H9 (cell line): ENCODE results near the gene FCAR. TPM values are rescaled to one million over a fixed set of nuclear protein-coding genes. Genes with fewer than 3 reads are reported as not detected.
"Not testable (repeated sequence)": the region's sequence is repeated elsewhere in the genome, so short reads cannot be mapped to it uniquely, and the experiment has no call there.

Experiments
- DNase-seq: peaks from one replicate; pipeline ENCODE4 v3.0.0-alpha.2; 2017
- H2AFZ ChIP-seq: one replicate; pipeline ENCODE4 v1.6.1; 2013; ENCODE audit warnings: mild to moderate bottlenecking, low read length, control low read depth, moderate library complexity
- H2AK5ac ChIP-seq: 2 replicates; pipeline ENCODE4 v1.6.1; 2013; ENCODE audit warnings: low read length, control low read depth, mixed read lengths; ENCODE audit not compliant: insufficient read length
- H2BK120ac ChIP-seq: one replicate; pipeline ENCODE4 v1.6.1; 2013; ENCODE audit warnings: low read depth, mild to moderate bottlenecking, low read length, control low read depth, inconsistent platforms; ENCODE audit not compliant: poor library complexity, severe bottlenecking
- H2BK12ac ChIP-seq: 2 replicates; pipeline ENCODE4 v1.6.1; 2013; ENCODE audit warnings: low read length, control low read depth, mixed read lengths, low read depth; ENCODE audit not compliant: insufficient read length
- H2BK15ac ChIP-seq: 2 replicates; pipeline ENCODE4 v1.6.1; 2013; ENCODE audit warnings: low read depth, low read length, control low read depth
- H2BK20ac ChIP-seq: one replicate; pipeline ENCODE4 v1.6.1; 2013; ENCODE audit warnings: low read depth, mild to moderate bottlenecking, low read length, control low read depth, inconsistent platforms; ENCODE audit not compliant: poor library complexity, severe bottlenecking
- H2BK5ac ChIP-seq: 2 replicates; pipeline ENCODE4 v1.6.1; 2013; ENCODE audit warnings: low read length, control low read depth, mixed read lengths; ENCODE audit not compliant: insufficient read length
- H3K14ac ChIP-seq: 2 replicates; pipeline ENCODE4 v1.6.1; 2013; ENCODE audit warnings: low read length, control low read depth; ENCODE audit not compliant: insufficient read depth
- H3K18ac ChIP-seq: 2 replicates; pipeline ENCODE4 v1.6.1; 2013; ENCODE audit warnings: low read depth, mild to moderate bottlenecking, mixed read lengths, low read length, control low read depth; ENCODE audit not compliant: insufficient read length
- H3K23ac ChIP-seq: 2 replicates; pipeline ENCODE4 v1.6.1; 2013; ENCODE audit warnings: low read length, control low read depth, mixed read lengths, low read depth; ENCODE audit not compliant: insufficient read length
- H3K23me2 ChIP-seq: 2 replicates; pipeline ENCODE4 v1.6.1; 2013; ENCODE audit warnings: low read depth, mild to moderate bottlenecking, mixed read lengths, low read length, control low read depth; ENCODE audit not compliant: insufficient read length, poor library complexity, severe bottlenecking
- H3K27ac ChIP-seq: 2 replicates; pipeline ENCODE4 v1.5.1; 2013; ENCODE audit warnings: low read length, control low read depth, mixed read lengths, low read depth; ENCODE audit not compliant: insufficient read length
- H3K27me3 ChIP-seq: 2 replicates; pipeline ENCODE4 v1.6.1; 2013; ENCODE audit warnings: low read length, control low read depth, inconsistent platforms; ENCODE audit not compliant: insufficient read depth
- H3K4ac ChIP-seq: 2 replicates; pipeline ENCODE4 v1.6.1; 2013; ENCODE audit warnings: low read depth, mild to moderate bottlenecking, control low read depth, inconsistent platforms, low read length, moderate library complexity
- H3K4me1 ChIP-seq: 2 replicates; pipeline ENCODE4 v1.6.1; 2013; ENCODE audit warnings: low read length, control low read depth, inconsistent platforms; ENCODE audit not compliant: insufficient read depth
- H3K4me2 ChIP-seq: 2 replicates; pipeline ENCODE4 v1.6.1; 2013; ENCODE audit warnings: low read length, control low read depth, mixed read lengths; ENCODE audit not compliant: insufficient read length, insufficient read depth
- H3K56ac ChIP-seq: 2 replicates; pipeline ENCODE4 v1.6.1; 2013; ENCODE audit warnings: low read depth, mild to moderate bottlenecking, mixed read lengths, low read length, control low read depth; ENCODE audit not compliant: insufficient read length
- H3K79me1 ChIP-seq: 2 replicates; pipeline ENCODE4 v1.6.1; 2013; ENCODE audit warnings: low read depth, mild to moderate bottlenecking, moderate library complexity, low read length, control low read depth, inconsistent platforms; ENCODE audit not compliant: insufficient read depth, poor library complexity, severe bottlenecking
- H3K79me2 ChIP-seq: 2 replicates; pipeline ENCODE4 v1.6.1; 2013; ENCODE audit warnings: low read length, control low read depth, inconsistent platforms; ENCODE audit not compliant: insufficient read depth
- H3K9ac ChIP-seq: 2 replicates; pipeline ENCODE4 v1.6.1; 2013; ENCODE audit warnings: low read length, control low read depth, mixed read lengths; ENCODE audit not compliant: insufficient read length; ENCODE audit errors: extremely low read depth
- H3K9me3 ChIP-seq: one replicate; pipeline ENCODE4 v1.6.1; 2013; ENCODE audit warnings: low read depth, low read length, inconsistent platforms; ENCODE audit not compliant: control insufficient read depth
- H3T11ph ChIP-seq: one replicate; pipeline ENCODE4 v1.6.1; 2013; ENCODE audit warnings: mild to moderate bottlenecking, low read length, control low read depth, inconsistent platforms
- H4K20me1 ChIP-seq: one replicate; pipeline ENCODE4 v1.6.1; 2013; ENCODE audit not compliant: control insufficient read depth, insufficient read length, insufficient read depth
- H4K5ac ChIP-seq: 2 replicates; pipeline ENCODE4 v1.6.1; 2013; ENCODE audit warnings: low read depth, mild to moderate bottlenecking, mixed read lengths, low read length, control low read depth; ENCODE audit not compliant: insufficient read length
- H4K8ac ChIP-seq: replicated peaks from 2 replicates; pipeline ENCODE4 v1.6.1; 2013; ENCODE audit warnings: low read length, control low read depth, mixed read lengths, low read depth; ENCODE audit not compliant: insufficient read length
- H4K91ac ChIP-seq: 2 replicates; pipeline ENCODE4 v1.6.1; 2013; ENCODE audit warnings: low read depth, mild to moderate bottlenecking, moderate library complexity, mixed read lengths, low read length, control low read depth; ENCODE audit not compliant: insufficient read length
- H3K27ac Mint-ChIP-seq, 3 experiments: 2 replicates in 2 of 3; 3 replicates in 1 of 3; pipeline ENCODE4 v1.8.0; 2020 to 2021; ENCODE audit warnings: mixed read lengths in 3 of 3, mild to moderate bottlenecking in 1 of 3, moderate library complexity in 1 of 3
- H3K27me3 Mint-ChIP-seq: 2 replicates; pipeline ENCODE4 v1.8.0; 2021; ENCODE audit warnings: low read depth, mild to moderate bottlenecking, moderate library complexity, mixed read lengths
- H3K36me3 Mint-ChIP-seq, 3 experiments: 2 replicates in 2 of 3; 3 replicates in 1 of 3; pipeline ENCODE4 v1.8.0; 2020 to 2021; ENCODE audit warnings: low read depth in 3 of 3, mixed read lengths in 3 of 3; ENCODE audit not compliant: insufficient read depth in 1 of 3
- H3K4me1 Mint-ChIP-seq, 2 experiments: 2 replicates each; pipeline ENCODE4 v1.8.0; 2020; ENCODE audit warnings: mixed read lengths in 2 of 2
- H3K4me3 Mint-ChIP-seq, 2 experiments: 2 replicates in 1 of 2; 3 replicates in 1 of 2; pipeline ENCODE4 v1.8.0; 2020 to 2021; ENCODE audit warnings: mild to moderate bottlenecking in 2 of 2, mixed read lengths in 2 of 2, moderate library complexity in 1 of 2
- H3K9me3 Mint-ChIP-seq, 2 experiments: 2 replicates in 1 of 2; 3 replicates in 1 of 2; pipeline ENCODE4 v1.8.0; 2020; ENCODE audit warnings: mild to moderate bottlenecking in 2 of 2, mixed read lengths in 2 of 2, moderate library complexity in 1 of 2
- CTCF ChIP-seq: fragments of 200-600 bp; sonication (generic); conservative IDR thresholded peaks from 3 replicates; pipeline ENCODE4 v1.8.0; 2021; ENCODE audit warnings: antibody characterized with exemption, mild to moderate bottlenecking
- WGBS: extraction: QIAGEN DNeasy Blood & Tissue Kit; methylation state at CpG from one replicate; pipeline ENCODE4 v1.1.7; 2013; ENCODE audit warnings: missing lambda C conversion rate, low lambda C conversion rate, mixed read lengths; ENCODE audit not compliant: insufficient read length; ENCODE audit errors: extremely low coverage; 5-methylcytosine and 5-hydroxymethylcytosine counted together
- total RNA-seq: library from RNA; stranded (reverse); gene quantifications from 2 replicates; pipeline ENCODE4 v1.2.1, GENCODE V29; 2021

The FCAR gene
- total RNA-seq, 1 experiment from 2014 or later, result not detected

GRCh38 chr19:54893406-54893805, 19.4 kb downstream of the FCAR start:
- Histone ChIP-seq H3K9ac (no peak overlapping the region), H2BK20ac (no peak overlapping the region), H3K79me1 (no peaks in the 10 kb centered on the region), H3K4ac (no peak overlapping the region), H3K23me2 (no peaks in the 10 kb centered on the region), H2BK15ac (no peak overlapping the region), H3K79me2 (no peaks in the 10 kb centered on the region), H4K5ac (no peak overlapping the region), H3K4me1 (peaks cover 3% of the 10 kb centered on the region; the same call in 1 of the 2 replicates), H3K56ac (no peak overlapping the region), H3K27me3 (no peaks in the 10 kb centered on the region), H2BK120ac (no peak overlapping the region), H3T11ph (no peak overlapping the region), H4K91ac (no peak overlapping the region), H2AK5ac (no peak overlapping the region), H3K14ac (peak overlapping the region; percentile 56; the same call in 1 of the 2 replicates), H3K27ac (peak overlapping the region; percentile 99), H2AFZ (no peak overlapping the region), H4K20me1 (no peaks in the 10 kb centered on the region), H3K9me3 (no peaks in the 10 kb centered on the region), H3K23ac (no peak overlapping the region), H3K4me2 (peak overlapping the region; percentile 31), H4K8ac (no peak overlapping the region), H3K18ac (peak overlapping the region; percentile 89), H2BK12ac (peak overlapping the region; percentile 94), H2BK5ac (peak overlapping the region; percentile 83)
- H3K4me3 Mint-ChIP-seq, result peak overlapping the region in 1 of 2 experiments; percentile 73; a peak in 3 of 5 replicates
- H3K27ac Mint-ChIP-seq, result peak overlapping the region in 2 of 3 experiments; percentile 94 to 96; a peak in 5 of 7 replicates
- peaks cover 7 to 93% of the 10 kb centered on the region in 2 experiments; a peak in 4 of 5 replicates for H3K9me3 Mint-ChIP-seq
- WGBS, result no CpG with 5 or more reads among the region's 7 CpGs
- no peak for TF ChIP-seq CTCF
- DNase-seq, result peak; percentile 95
- H3K4me1 Mint-ChIP-seq, result peaks cover 0 to 46% of the 10 kb centered on the region in 2 experiments; a peak in 2 of 4 replicates
- H3K27me3 Mint-ChIP-seq, result peaks cover 3% of the 10 kb centered on the region; the same call in 1 of the 2 replicates
- H3K36me3 Mint-ChIP-seq, result peaks cover 2 to 10% (median 6%) of the 10 kb centered on the region in 3 experiments; a peak in 3 of 7 replicates

- peak overlapping the region in 2 of 3 experiments; percentile 94 to 96; a peak in 5 of 7 replicates for H3K27ac Mint-ChIP-seq
- not testable (repeated sequence) for H3K79me2 ChIP-seq, H3K27me3 ChIP-seq, H4K5ac ChIP-seq, H3K79me1 ChIP-seq, H3K9me3 ChIP-seq, H2BK12ac ChIP-seq, H2BK5ac ChIP-seq, H3K9ac ChIP-seq, H3K56ac ChIP-seq, H3K23me2 ChIP-seq, H4K8ac ChIP-seq, H3K23ac ChIP-seq, H4K20me1 ChIP-seq, H3T11ph ChIP-seq, H3K4me1 ChIP-seq, DNase-seq, H4K91ac ChIP-seq, H2AFZ ChIP-seq, H3K27ac ChIP-seq, H3K27me3 Mint-ChIP-seq, H2AK5ac ChIP-seq, H2BK15ac ChIP-seq, H2BK20ac ChIP-seq
- H3K36me3 Mint-ChIP-seq, result peaks cover 2 to 13% (median 13%) of the 10 kb centered on the region in 3 experiments; a peak in 3 of 7 replicates
- Histone ChIP-seq H3K14ac (peak overlapping the region; percentile 57; the same call in 1 of the 2 replicates), H3K4me2 (peak overlapping the region; percentile 12), H3K4ac (peak overlapping the region; percentile 85; the same call in 1 of the 2 replicates), H3K18ac (peak overlapping the region; percentile 75), H2BK120ac (peak overlapping the region; percentile 77)
- peaks cover 13 to 93% of the 10 kb centered on the region in 2 experiments; a peak in 4 of 5 replicates for H3K9me3 Mint-ChIP-seq
- peaks cover 0 to 52% of the 10 kb centered on the region in 2 experiments; a peak in 2 of 4 replicates for H3K4me1 Mint-ChIP-seq
- peak overlapping the region; percentile 22 to 62; a peak in 4 of 5 replicates for H3K4me3 Mint-ChIP-seq
- no CpG with 5 or more reads among the region's 16 CpGs for WGBS
These were observed 20.1 kb downstream of the FCAR start for GRCh38 chr19:54894106-54894505.
